NCI-H460 (cell line): ENCODE measurements around the gene HS3ST2. TPM values are rescaled to one million over a fixed set of nuclear protein-coding genes. Genes with fewer than 3 reads are reported as not detected.

ENCODE experiments used
- DNase-seq: peaks from one replicate; pipeline ENCODE4 v3.0.0-alpha.2; 2016; ENCODE audit warnings: low read depth; ENCODE audit errors: extremely low read depth
- polyA plus RNA-seq: library from polyadenylated mRNA; depleted of rRNA; stranded (reverse); fragments of >200 nt; gene quantifications from 2 replicates; pipeline ENCODE4 v1.2.3, GENCODE V29; 2014; cell fraction: nucleus; rRNA removed
- total RNA-seq: library from RNA; depleted of rRNA; stranded (reverse); fragments of >200 nt; shearing (Covaris generic); gene quantifications from 2 replicates; pipeline ENCODE4 v1.2.3, GENCODE V29; 2014; rRNA removed

Gene HS3ST2
- total RNA-seq: 0.05 and 0.14 TPM in 2 replicates
- not detected in 2 replicates for polyA plus RNA-seq

DNA sequence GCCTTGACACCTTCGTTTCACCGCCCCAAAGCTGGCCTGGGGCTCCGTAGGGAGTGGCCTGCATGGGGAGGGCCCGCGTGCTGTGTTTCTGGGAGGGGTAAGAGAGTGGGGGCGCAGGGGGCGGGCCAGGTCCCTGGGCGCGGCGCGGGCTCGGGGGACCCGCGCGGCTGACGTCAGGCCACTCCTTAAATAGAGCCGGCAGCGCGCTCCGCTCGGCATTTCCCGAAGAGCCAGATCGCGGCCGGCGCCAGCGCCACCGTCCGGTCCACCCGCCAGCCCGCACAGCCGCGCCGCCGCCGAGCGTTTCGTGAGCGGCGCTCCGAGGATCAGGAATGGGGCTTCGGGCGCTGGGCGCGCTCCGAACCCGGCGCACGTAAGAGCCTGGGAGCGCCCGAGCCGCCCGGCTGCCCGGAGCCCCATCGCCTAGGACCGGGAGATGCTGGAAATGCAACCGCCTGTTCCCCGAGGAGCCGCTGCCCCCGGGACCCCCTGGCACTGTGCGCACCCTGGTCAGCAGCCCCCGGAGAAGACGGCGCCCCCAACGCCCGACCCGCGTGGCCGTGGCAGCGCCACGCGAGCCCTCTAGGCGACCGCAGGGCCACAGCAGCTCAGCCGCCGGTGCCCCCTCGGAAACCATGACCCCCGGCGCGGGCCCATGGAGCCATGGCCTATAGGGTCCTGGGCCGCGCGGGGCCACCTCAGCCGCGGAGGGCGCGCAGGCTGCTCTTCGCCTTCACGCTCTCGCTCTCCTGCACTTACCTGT is at the start of gene HS3ST2:
Gene HS3ST2, plus strand, starts transcription at position 215 of the 763 bp plus-strand sequence. Its CDS starts 449 bp downstream, at position 664.
- DNase-seq: no peak

DNA sequence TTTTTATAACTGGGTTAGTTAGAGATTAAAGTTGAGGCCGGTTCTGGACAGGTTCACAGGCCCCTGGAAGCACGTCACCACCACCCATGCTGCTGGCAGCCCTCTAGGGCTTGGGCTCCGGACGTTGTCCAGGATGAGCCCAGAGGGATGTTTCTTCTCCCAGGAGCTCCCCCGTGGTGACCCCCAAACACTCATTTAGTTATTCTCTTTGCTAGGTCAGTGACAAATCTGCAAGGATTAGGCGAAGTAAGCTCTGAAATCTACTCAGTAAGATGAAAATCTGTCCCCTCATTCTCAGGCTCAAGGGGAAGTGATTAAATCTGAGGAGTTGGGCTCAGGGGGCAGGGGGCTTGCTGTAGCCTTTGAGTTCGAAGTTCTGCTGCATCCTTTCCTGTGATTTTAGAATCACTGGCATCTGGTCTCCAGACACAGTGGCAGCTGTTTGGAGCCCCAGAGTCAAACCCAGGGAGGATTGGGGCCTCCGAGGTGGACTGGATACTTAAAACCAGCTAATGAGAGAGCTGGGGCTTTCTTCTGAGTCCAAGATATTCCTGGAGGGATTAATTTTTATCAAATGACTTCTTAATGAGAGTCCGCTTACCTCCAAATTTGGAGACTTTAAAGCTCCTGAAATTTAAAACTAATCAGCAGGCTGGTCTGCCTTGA is 49.2 kb upstream of the HS3ST2 start:
- DNase-seq: no peak

DNA sequence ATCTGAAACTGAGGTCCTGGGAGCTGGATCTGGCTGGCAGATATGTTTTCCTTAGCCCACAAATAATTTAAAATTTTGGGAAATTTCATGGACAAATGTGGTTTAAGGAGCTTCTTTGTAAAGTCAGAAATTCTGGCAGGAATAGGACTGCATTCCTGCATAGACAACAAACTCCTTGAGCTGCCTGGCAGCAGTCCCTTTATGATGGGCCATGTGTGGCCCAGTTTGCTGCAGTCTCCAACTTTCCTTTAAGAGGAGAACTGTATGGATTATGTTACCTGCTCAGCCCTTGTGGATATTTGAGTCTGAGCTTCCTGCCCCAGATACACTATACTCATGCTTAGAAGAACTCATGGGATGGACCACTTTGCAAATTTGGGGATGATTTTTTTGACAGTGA is 48.5 kb upstream of the HS3ST2 start:
- no peak for DNase-seq

DNA sequence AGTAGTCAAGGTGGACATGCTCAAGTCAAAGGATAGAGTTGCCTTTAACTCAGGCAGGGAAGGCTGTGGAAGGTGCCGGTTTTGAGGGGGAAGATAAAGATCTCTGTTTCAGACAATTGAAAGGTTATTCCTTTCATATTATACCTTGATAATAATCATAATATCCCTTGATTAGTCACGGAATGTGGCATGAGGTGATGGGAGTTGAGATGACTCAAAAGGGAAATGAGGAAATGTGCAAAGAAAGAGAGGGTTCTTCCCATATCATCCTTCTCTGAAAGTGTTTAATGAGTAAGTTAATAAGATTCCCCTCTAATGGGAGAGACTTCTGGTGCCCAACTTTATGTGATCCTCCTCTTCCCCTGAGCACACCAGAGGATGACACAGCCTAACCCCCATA is 43.1 kb upstream of the HS3ST2 start:
- DNase-seq: no peak

DNA sequence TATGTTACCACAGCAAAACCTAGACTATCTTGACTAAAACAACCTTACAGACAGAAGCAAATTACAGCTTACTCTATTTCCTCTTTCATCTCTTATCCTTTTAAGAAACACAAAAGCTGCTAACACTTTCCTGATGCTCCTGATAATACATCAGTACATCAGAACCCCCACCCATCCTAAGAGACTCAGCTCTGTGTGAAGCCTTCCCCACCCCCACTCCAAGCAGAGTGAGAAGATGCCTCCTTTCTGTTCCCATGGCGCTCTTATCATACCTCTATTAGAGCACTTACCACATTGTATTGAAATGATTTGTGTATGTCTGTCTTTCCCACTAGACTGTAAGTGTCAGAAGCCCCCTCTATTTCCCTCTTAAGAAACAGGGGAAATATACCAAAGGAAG is 42.4 kb upstream of the HS3ST2 start:
- no peak for DNase-seq

DNA sequence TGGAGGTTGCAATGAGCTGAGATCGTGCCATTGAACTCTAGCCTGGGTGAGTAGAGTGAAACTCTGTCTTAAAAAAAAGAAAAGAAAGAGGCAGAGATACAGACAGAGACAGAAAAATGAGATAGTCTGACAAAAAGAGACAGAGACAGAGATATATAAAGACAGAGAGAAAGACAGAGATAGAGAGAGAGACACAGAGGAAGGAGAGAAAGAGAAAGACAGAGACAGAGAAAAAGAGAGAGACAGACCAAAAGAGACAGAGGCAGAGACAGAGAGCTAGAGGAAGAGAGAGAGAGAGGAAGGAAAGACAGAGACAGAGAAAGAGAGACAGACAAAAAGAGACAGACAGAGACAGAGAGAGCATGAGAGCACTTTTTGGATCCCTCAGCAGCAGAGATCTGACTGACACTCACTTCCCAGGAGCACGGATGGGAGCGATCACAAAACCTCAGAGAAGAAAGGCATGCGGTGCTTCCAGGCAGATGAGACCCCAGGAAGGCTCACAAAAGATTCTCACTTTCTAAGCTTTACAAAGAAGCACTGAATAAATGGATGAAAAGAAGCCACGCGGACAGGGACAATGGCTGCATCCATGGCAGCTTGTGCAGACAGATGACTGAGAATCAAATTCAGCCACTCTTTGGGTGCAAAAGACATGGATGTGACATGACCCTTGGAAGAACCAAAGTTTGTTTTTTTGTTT is 38.6 kb upstream of the HS3ST2 start:
- no peak for DNase-seq

DNA sequence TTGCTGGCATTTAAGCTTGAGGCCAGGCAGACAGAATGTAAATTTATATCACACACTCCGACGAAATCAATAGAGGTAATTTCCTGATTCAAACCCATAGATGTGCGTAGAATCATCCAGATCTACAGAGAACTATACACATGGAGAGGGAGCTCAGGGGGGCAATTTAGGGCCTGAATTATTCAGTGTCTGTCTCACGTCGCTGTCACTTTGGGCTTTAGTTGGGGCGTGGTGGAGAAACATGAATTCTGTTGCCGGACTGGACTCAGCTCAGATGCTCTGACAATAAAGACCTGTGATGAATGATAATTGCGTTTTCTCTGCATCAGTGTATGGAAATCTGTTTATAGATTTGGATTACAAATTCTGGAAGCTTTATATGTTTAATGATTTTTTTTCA is 32.5 kb upstream of the HS3ST2 start:
- DNase-seq: no peak

DNA sequence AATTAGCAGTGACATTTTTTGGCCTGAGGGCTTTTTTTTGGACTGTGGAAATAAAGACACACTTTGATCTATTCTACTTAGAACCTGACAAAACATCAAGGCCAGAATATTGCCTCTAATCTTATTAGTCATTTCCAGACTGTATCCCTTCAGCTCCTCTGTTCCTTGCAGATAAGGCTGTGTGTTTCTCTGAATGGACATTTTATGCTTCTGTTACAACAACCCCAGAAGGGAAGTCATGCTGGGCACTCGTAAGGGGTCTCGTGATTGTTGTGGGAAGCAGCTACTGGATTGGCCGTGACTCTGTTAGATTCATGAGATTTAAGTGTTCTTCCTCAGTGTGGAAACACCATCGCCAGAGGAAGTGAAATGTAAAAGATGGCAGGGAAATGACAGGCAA is 31.6 kb upstream of the HS3ST2 start:
- no peak for DNase-seq

DNA sequence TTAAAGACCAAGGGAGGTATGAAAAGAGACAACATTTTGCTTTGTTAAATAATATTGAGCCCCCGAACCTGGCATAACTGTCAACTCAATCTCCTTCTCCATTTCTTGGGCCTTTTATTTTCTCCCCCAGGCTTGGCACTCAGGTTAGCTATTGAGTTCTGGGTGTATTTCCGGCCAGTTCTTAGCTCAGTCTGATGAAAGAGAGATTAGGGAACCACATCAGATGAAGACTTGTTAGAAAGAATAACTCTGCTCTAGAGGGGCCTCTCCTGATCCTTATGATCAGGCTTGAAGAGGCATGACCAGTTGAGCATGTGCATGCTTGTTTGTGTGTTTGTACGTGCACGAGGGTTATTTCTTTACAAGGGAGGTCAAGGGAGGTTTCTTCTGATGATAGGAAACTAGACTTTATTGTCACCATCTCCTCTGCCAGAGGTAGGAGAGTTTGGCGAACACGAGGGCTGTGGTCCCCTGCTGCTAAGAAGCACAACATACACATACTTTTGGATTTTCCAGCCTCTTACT is 29.2 kb upstream of the HS3ST2 start:
- DNase-seq: no peak

DNA sequence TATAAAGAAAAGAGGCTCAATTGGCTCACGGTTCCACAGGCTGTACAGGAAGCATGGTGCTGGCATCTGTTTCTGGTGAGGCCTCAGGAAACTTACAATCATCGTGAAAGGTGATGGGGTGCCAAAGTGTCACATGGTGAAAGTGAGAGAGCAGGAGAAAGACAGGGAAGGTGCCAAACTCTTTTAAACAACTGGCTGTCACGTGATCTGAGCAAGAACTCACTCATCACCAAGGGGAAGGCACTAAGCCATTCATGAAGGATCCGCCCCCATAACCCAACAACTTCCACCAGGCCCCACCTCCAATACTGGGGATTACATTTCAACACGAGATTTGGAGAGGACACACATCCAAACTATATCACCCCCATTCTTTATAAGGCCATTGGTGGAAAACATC is 28.4 kb upstream of the HS3ST2 start:
- DNase-seq: no peak

DNA sequence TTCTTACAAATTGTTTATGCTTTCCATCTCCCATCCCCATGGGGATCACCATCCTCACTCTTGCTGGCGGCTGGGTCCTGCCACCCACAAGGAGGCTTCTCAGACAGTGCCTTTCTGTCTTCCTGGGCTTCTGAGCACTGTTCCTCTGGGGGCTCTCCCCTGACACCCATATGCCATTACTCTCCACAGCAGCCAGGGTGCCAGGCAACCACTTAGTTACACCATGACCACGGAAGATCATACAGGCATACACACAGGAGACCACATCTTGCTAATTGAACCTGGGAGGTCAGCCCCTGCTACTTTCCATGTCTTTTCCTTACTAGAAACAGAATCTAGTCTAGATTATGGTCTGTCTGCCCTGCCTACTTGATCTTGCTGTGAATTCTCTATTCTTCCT is 27.7 kb upstream of the HS3ST2 start:
- DNase-seq: no peak

DNA sequence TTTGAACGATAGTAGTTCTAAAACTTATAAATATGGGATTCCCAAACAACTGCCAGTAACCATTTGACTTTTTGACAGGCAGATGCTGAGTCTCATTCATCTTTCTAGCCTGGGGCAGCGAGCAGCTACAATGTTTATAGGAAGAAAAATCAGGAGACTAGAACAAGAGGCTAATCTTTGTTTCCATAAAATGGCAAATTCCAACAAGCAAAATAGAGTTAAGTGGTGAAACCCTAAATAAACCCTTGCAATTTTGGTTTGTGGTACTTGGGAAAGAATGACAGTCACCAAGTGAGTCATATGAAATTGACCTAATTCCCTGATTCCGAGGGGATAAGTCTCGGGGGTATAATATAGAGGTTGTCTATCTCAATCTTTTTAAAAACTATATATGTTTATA is 27.3 kb upstream of the HS3ST2 start:
- DNase-seq: no peak

DNA sequence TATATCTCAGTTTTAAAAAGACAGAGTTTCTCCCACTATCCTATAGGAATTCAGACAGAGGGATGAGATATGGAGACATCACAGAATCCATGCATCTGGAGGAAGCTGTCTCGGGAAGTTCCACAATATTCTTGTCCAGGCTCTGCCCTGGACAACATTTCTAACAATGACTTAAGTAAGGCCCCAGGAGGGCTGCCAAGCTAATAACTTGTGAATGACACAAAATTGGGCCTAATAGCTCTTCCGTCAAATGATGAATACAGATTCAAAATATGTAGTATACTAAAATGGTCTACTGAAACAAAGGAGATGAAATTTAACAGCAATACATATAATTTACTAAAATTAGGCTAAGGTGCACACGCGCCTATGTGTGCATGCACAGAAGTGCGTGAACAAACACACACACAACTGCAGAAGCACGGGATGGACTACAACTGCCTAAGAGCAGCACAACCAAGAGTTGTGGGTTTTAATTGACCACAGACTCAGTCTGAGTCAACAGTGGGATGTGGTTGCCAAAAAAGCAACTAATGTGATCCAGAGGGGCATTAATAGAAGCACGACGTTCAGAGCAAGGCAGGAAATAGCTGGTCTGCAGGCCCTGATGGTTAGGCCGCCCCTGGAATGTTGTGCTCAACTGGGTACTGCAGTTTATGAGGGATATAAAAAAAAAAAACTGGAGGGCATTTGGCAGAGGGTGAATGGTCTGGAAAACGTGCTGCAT is 26.3 kb upstream of the HS3ST2 start:
- DNase-seq: no peak

DNA sequence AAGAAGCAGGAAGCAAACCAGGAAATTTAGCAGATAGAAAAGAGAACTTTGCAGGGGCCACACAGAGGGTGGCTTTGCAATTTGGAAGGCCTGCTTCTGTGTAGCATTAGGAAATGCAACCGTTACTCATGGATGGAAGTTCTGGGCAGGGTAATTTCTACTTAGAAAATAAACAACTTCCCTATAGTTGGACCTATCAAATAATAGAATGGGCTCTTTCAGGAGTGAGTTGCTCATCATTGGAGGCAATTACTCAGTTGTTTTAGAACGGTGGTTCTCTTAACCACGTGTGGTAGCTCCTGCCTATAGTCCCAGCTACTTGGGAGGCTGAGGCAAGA is 25.8 kb upstream of the HS3ST2 start:
- no peak for DNase-seq

DNA sequence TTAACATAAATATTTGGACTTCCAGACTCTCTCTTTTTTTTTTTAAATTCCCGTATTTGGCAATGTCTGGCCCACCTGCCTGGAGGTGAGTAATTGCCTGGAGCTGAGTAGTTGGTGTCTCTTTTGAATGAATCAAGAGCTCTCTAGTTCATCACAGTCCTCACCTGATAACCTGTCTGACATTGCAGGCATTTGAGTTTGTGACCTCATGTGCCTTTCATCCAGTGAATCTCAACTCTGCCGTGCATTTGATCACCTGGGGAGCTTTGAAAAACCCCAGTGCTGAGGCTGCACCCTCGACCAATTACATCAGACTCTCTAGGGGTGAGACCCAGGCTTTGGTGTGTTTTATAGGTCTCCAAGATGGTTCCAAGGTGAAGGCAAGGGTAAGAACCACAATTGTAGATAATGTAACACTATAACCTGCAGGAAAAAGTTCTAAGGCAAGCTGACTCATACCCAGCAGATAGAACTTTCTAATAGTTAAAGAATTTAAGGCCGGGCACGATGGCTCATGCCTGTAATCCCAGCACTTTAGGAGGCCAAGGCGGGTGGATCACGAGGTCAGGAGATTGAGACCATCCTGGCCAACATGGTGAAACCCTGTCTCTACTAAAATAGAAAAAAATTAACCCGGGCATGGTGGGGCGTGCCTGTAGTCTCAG is 24.5 kb upstream of the HS3ST2 start:
- no peak for DNase-seq

DNA sequence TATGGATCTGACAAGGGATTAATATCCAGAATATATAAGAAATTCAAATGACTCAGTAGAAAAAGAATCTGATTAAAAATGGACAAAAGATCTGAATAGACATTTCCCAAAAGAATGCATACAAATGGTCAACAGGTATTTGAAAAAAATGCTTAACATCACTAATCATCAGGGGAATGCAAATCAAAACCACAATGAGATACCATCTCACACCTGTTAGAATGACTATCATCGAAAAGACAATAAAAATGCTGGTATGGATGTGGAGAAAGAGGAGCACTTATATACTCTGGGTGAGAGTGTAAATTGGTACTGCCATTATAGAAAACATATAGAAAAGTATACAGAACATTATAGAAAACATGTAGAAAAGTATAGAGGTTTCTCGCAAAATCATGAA is 16.4 kb upstream of the HS3ST2 start:
- DNase-seq: no peak

DNA sequence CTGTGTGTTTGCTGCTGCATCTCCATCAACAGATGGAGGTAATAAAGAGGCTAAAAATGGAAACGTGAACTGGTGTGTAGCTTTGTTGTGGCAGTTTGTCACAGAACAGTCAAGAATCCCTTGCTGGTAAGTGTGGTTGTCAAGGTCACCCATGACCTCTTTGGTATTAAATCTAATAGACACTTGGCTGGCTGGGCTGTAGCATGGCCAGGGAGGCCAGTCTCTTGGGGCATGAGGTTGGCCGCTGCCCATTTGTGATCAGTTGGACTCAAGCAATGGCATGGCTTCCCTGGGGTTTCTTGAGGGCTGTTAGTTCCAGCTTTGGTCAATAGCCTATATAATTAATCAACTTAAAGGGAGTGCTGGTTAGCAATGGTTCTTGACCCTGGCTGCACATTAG is 14.8 kb upstream of the HS3ST2 start:
- DNase-seq: no peak

DNA sequence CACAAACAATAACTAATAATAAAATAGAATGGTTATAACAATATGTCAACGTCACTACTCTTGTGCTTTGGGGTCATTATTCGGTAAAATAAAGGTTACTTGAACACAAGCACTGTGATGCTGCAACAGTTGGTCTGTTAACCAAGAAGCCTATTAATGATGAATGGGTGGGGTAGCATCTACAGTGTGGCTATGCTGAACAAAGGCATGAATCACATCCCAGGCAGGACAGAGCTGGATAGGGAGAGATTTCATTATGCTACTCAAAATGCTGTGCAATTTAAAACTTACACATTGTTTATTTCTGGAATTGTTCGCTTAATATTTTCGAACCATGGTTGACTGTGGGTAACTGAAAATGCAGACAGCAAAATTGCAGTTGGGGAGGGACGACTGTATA is 9.1 kb upstream of the HS3ST2 start:
- no peak for DNase-seq

DNA sequence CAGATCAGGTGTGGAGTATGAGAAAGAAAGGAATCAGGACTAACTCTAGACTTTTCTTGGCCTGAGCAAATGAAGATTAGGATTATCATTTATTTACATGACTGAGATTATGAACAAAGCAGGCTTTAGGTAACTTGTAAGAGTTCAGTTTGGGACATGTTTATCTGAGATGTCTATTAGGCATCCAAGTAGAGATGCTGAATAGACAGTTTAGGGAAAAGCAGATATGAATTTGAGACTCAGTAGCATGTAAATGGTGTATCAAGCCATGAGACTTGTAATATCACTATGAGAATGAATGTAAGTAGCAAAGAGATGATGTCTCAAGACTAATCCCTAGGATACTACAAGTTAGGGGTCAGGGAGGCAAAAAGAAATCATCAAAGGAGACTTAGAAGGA is 8.6 kb upstream of the HS3ST2 start:
- no peak for DNase-seq

DNA sequence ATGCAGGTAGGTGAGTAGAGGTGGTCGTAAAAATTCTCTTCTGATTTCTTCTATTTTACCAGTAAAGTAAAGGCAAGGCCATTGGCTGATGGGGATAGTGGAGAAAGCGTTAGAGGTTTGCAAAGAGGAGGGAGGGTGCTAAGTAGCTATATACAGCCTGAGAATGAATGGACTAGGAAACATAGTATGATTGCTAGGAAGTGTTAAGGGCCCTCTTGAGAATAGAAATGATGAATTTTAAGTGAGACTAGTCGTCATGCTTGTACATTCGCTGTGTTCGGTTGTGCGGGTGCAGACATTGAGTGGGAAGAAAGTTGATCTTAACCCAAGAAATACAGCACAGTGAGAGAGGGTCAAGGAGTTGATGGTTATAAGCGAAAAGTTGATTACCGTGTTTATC is 7.2 kb upstream of the HS3ST2 start:
- no peak for DNase-seq
